Endothelial cell of umbilical vein (primary cell): ENCODE data around the gene C1orf116. TPM values are rescaled to one million over a fixed set of nuclear protein-coding genes. Genes with fewer than 3 reads are reported as not detected.

Experiments used
- BruUV-seq: library from RNA; stranded (reverse); fragments of 400-500 nt; replicated peaks from 2 replicates; lab custom pipeline; 2021; lab: Mats Ljungman, UMichigan
- CTCF ChIA-PET: fragments of 300-600, 350-600 bp; sonication (Branson Sonifier 250); formaldehyde crosslinking; loops from one replicate; lab custom pipeline; 2021; ENCODE audit warnings: antibody characterized with exemption, inconsistent platforms; lab: Charles Lee
- POLR2A ChIA-PET: fragments of 300-600, 350-600 bp; sonication (Branson Sonifier 250); formaldehyde crosslinking; loops from one replicate; lab custom pipeline; 2021; ENCODE audit warnings: antibody characterized with exemption, inconsistent platforms; lab: Charles Lee
- DNase-seq: peaks from one replicate; pipeline ENCODE4 v3.0.0-alpha.2; 2011; ENCODE audit warnings: low read depth, low spot score
- FAIRE-seq: peaks from 2 replicates; lab custom pipeline; 2011; peaks lifted over from hg19 to GRCh38; lab: Jason Lieb, UNC
- H2AFZ ChIP-seq: 2 replicates; pipeline ENCODE4 v1.6.0; 2012; ENCODE audit warnings: low read depth, low read length, control low read depth, inconsistent platforms
- H3K27ac ChIP-seq: 2 replicates; pipeline ENCODE4 v1.5.1; 2011; ENCODE audit warnings: low read depth, mild to moderate bottlenecking, control low read depth, low read length, moderate library complexity; ENCODE audit not compliant: insufficient read depth
- H3K27me3 ChIP-seq, 2 experiments: 2 replicates each; pipeline versions ENCODE4 v1.6.0 to v1.6.1; 2011; ENCODE audit warnings: low read length in 2 of 2, mixed read lengths in 1 of 2; ENCODE audit not compliant: control insufficient read depth in 2 of 2, insufficient read depth in 2 of 2
- H3K36me3 ChIP-seq, 2 experiments: 2 replicates in 1 of 2; 3 replicates in 1 of 2; pipeline ENCODE4 v1.5.1; 2011; ENCODE audit warnings: low read length in 2 of 2, mild to moderate bottlenecking in 1 of 2, moderate library complexity in 1 of 2; ENCODE audit not compliant: control insufficient read depth in 2 of 2, insufficient read depth in 2 of 2; ENCODE audit errors: extremely low read depth in 1 of 2
- H3K4me1 ChIP-seq: 3 replicates; pipeline ENCODE4 v1.5.1; 2011; ENCODE audit warnings: mild to moderate bottlenecking, low read length; ENCODE audit not compliant: control insufficient read depth, insufficient read depth; ENCODE audit errors: extremely low read depth
- H3K4me2 ChIP-seq: 2 replicates; pipeline ENCODE4 v1.6.1; 2011; ENCODE audit warnings: low read length, control low read depth, mixed read lengths; ENCODE audit not compliant: insufficient read depth
- H3K4me3 ChIP-seq, 3 experiments: fragments of 200-600 bp in 1 of 3; sonication (generic), shearing (Covaris generic) in 1 of 3; replicated peaks in 1 of 3; 2 replicates each; pipeline ENCODE4 v1.5.1; 2011 to 2016; ENCODE audit warnings: control low read depth in 3 of 3, low read length in 3 of 3, mild to moderate bottlenecking in 2 of 3, inconsistent platforms in 1 of 3, low read depth in 1 of 3, moderate library complexity in 1 of 3; ENCODE audit not compliant: insufficient read depth in 1 of 3
- H3K79me2 ChIP-seq: 2 replicates; pipeline ENCODE4 v1.6.0; 2012; ENCODE audit warnings: low read length, inconsistent platforms; ENCODE audit not compliant: control insufficient read depth, insufficient read depth
- H3K9ac ChIP-seq: replicated peaks from 2 replicates; pipeline ENCODE3; 2011; ENCODE audit warnings: low read length, control low read depth; ENCODE audit not compliant: insufficient read depth; ENCODE audit errors: extremely low read depth
- H3K9me1 ChIP-seq: replicated peaks from 3 replicates; pipeline ENCODE4 v1.6.0; 2011; ENCODE audit warnings: mild to moderate bottlenecking, low read length; ENCODE audit not compliant: control insufficient read depth, insufficient read depth; ENCODE audit errors: extremely low read depth
- H3K9me3 ChIP-seq: replicated peaks from 2 replicates; pipeline ENCODE4 v1.5.1; 2012; ENCODE audit warnings: low read length, inconsistent platforms; ENCODE audit not compliant: control insufficient read depth, insufficient read depth
- H4K20me1 ChIP-seq: replicated peaks from 2 replicates; pipeline ENCODE3; 2011; ENCODE audit warnings: mild to moderate bottlenecking, low read length; ENCODE audit not compliant: control insufficient read depth, insufficient read depth; ENCODE audit errors: extremely low read depth
- CTCF ChIP-seq, 2 donors: IDR thresholded peaks; 1 replicate in 1 of 2; 2 replicates in 1 of 2; pipeline ENCODE4 v1.5.1; 2011; ENCODE audit warnings: low read length in 2 of 2, mild to moderate bottlenecking in 2 of 2, moderate library complexity in 2 of 2, control low read depth in 1 of 2, inconsistent platforms in 1 of 2, low read depth in 1 of 2; ENCODE audit not compliant: insufficient read depth in 1 of 2; ENCODE audit errors: extremely low read depth in 1 of 2
- EZH2 ChIP-seq: IDR thresholded peaks from 2 replicates; pipeline ENCODE4 v1.6.1; 2012; ENCODE audit warnings: borderline replicate concordance, low read depth, mild to moderate bottlenecking, moderate library complexity, low read length, inconsistent platforms; ENCODE audit not compliant: severe bottlenecking
- FOS ChIP-seq: IDR thresholded peaks from 2 replicates; pipeline ENCODE4 v1.6.1; 2011; ENCODE audit warnings: mild to moderate bottlenecking, low read length, moderate library complexity, borderline replicate concordance; ENCODE audit not compliant: insufficient read depth
- GATA2 ChIP-seq: IDR thresholded peaks from 2 replicates; pipeline ENCODE4 v1.7.0; 2011; ENCODE audit warnings: low read depth, mild to moderate bottlenecking, moderate library complexity, mixed read lengths, low read length; ENCODE audit not compliant: insufficient read length, insufficient read depth
- JUN ChIP-seq: IDR thresholded peaks from 2 replicates; pipeline ENCODE4 v1.6.1; 2011; ENCODE audit warnings: borderline replicate concordance, low read depth; ENCODE audit not compliant: insufficient read length, insufficient read depth
- MAX ChIP-seq: IDR thresholded peaks from 2 replicates; pipeline ENCODE4 v1.6.1; 2011; ENCODE audit not compliant: insufficient read depth, insufficient read length
- MYC ChIP-seq: IDR thresholded peaks from one replicate; pipeline ENCODE4 v1.6.1; 2011; ENCODE audit warnings: mild to moderate bottlenecking, low read depth, low read length
- POLR2A ChIP-seq: IDR thresholded peaks from 2 replicates; pipeline ENCODE4 v1.6.1; 2012; ENCODE audit warnings: low read depth, mild to moderate bottlenecking, control low read depth, low read length
- POLR2AphosphoS5 ChIP-seq: IDR thresholded peaks from 2 replicates; pipeline ENCODE4 v1.6.1; 2012; ENCODE audit warnings: low read depth, mild to moderate bottlenecking, control low read depth, low read length, moderate library complexity; ENCODE audit not compliant: insufficient read depth
- dilution Hi-C: fragments of 300-500 bp; cut with MboI; formaldehyde crosslinking; loops from one replicate; pipeline ENCODE4 v1.15.0; 2019; ENCODE audit warnings: low sequenced_read_pairs; ENCODE audit not compliant: extremely low pct_ligation_motif_present
- intact Hi-C: fragments of 100-400 bp; cut with micrococcal nuclease; formaldehyde crosslinking; loops from one replicate; pipeline ENCODE4 v1.10.0; 2022
- polyA plus RNA-seq, 4 experiments: library from polyadenylated mRNA; depleted of rRNA in 3 of 4; stranded (reverse) in 3 of 4; unstranded in 1 of 4; fragments of >200 nt; gene quantifications; 2 replicates each; pipeline versions ENCODE4 v1.2.1 to v1.2.3, GENCODE V29; 2011 to 2012; ENCODE audit warnings: missing spikeins in 1 of 4
- total RNA-seq: library from RNA; stranded (reverse); gene quantifications from 2 replicates; pipeline ENCODE4 v1.2.3, GENCODE V29; 2021

Gene C1orf116
- total and polyA plus RNA-seq, 2 donors (not counting 3 experiments of a cell fraction or from before 2014, with no cell fraction given), result 0.07 TPM; not detected in 1

GRCh38 chr1:206969090-206969489 lies 63.5 kb downstream of the C1orf116 start:
- DNase-seq (no peak), FAIRE-seq (no peak)
- no peaks in the 10 kb centered on the region for H3K9me1 ChIP-seq
- H3K79me2 ChIP-seq, result no peaks in the 10 kb centered on the region
- no peak overlapping the region for H2AFZ ChIP-seq
- H3K36me3 ChIP-seq, result no peaks in the 10 kb centered on the region
- dilution Hi-C loops, result no loop called here
- H3K27ac ChIP-seq, result no peak overlapping the region
- peaks cover 2 to 10% of the 10 kb centered on the region in 2 experiments for H3K27me3 ChIP-seq
- H3K4me2 ChIP-seq, result no peak overlapping the region
- no peaks in the 10 kb centered on the region for H3K4me1 ChIP-seq
- ChIA-PET POLR2A (no interaction called here), CTCF (no interaction called here)
- H3K9me3 ChIP-seq, result no peaks in the 10 kb centered on the region
- no peaks in the 10 kb centered on the region for H4K20me1 ChIP-seq
- no peak overlapping the region for H3K4me3 ChIP-seq
- no TSS peak for BruUV-seq
- intact Hi-C loops, result no loop called here
- no peak overlapping the region for H3K9ac ChIP-seq
- TF ChIP-seq MYC, result no peak
- no peak for TF ChIP-seq JUN
- no peak for TF ChIP-seq POLR2AphosphoS5
- no peak for TF ChIP-seq EZH2
- no peak for TF ChIP-seq FOS
- TF ChIP-seq POLR2A, result no peak
- TF ChIP-seq GATA2, result no peak
- TF ChIP-seq CTCF (IDR thresholded peaks at IDR 0.05; ENCODE audit: extremely low read depth in 1 of 2, insufficient read depth in 1 of 2, low read depth in 1 of 2, low read length in 2 of 2), result no peak
- no peak for TF ChIP-seq MAX

Other genes with a start within 250 kb of the C1orf116 start
- gene IL20, start 167.1 kb downstream of the C1orf116 start, total RNA-seq, result not detected in 2 replicates
- not detected in 2 replicates for gene IL20, start 167.1 kb downstream of the C1orf116 start, polyA plus RNA-seq
- gene IL24, start 135.3 kb downstream of the C1orf116 start, total RNA-seq, result not detected in 2 replicates
- not detected in 2 replicates for gene IL24, start 135.3 kb downstream of the C1orf116 start, polyA plus RNA-seq
- gene FCMR, start 110.8 kb downstream of the C1orf116 start, total RNA-seq, result not detected in 2 replicates
- gene FCMR, start 110.8 kb downstream of the C1orf116 start, polyA plus RNA-seq, result not detected in 2 replicates
- gene PIGR, start 86.3 kb downstream of the C1orf116 start, total RNA-seq, result not detected in 2 replicates
- gene PIGR, start 86.3 kb downstream of the C1orf116 start, polyA plus RNA-seq, result not detected in 2 replicates
- not detected in 2 replicates for gene FCAMR, start 62.3 kb downstream of the C1orf116 start, total RNA-seq
- gene FCAMR, start 62.3 kb downstream of the C1orf116 start, polyA plus RNA-seq, result not detected in 2 replicates
- gene YOD1, start 18.5 kb upstream of the C1orf116 start, total RNA-seq, result 5.6 and 5.9 TPM in 2 replicates
- gene YOD1, start 18.5 kb upstream of the C1orf116 start, polyA plus RNA-seq, result 0.81 and 1.2 TPM in 2 replicates
- 1.8 and 2.0 TPM in 2 replicates for gene PFKFB2, start 20.5 kb upstream of the C1orf116 start, total RNA-seq
- 0.70 and 0.78 TPM in 2 replicates for gene PFKFB2, start 20.5 kb upstream of the C1orf116 start, polyA plus RNA-seq
- not detected in 2 replicates for gene C4BPB, start 56.1 kb upstream of the C1orf116 start, total RNA-seq
- not detected in 2 replicates for gene C4BPB, start 56.1 kb upstream of the C1orf116 start, polyA plus RNA-seq
- not detected in 2 replicates for gene C4BPA, start 71.5 kb upstream of the C1orf116 start, total RNA-seq
- not detected in 2 replicates for gene C4BPA, start 71.5 kb upstream of the C1orf116 start, polyA plus RNA-seq